ENCODE data around the gene NAT14.

DNA sequence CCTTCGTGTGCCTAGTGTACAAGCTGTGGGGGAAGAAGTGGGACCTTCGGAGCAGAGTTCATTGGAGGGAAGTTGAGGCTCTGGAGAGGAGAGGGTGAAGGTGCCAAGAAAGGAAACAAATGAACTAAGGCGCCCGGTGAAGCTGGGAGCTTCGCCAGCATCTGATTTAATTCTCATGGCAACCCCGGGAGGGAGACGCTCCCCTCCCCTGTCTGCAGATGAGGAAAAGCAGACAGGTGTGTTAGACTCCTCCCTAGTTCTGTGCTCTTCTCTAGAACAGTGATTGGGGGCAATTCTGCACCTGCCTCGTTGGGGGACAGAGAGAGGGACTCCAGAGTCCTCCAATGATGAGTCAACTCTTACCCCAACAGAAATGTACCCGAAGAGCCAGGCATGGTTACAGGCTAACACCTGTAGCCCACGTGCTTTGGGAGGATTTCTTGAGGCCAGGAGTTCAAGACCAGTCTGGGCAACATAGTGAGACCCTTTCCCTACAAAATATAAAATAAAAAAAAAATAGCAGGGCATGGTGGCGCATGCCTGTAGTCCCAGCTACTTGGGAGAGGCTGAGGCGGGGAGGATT is 7.5 kb downstream of the NAT14 start:
- TF ChIP-seq, protein P1, sequence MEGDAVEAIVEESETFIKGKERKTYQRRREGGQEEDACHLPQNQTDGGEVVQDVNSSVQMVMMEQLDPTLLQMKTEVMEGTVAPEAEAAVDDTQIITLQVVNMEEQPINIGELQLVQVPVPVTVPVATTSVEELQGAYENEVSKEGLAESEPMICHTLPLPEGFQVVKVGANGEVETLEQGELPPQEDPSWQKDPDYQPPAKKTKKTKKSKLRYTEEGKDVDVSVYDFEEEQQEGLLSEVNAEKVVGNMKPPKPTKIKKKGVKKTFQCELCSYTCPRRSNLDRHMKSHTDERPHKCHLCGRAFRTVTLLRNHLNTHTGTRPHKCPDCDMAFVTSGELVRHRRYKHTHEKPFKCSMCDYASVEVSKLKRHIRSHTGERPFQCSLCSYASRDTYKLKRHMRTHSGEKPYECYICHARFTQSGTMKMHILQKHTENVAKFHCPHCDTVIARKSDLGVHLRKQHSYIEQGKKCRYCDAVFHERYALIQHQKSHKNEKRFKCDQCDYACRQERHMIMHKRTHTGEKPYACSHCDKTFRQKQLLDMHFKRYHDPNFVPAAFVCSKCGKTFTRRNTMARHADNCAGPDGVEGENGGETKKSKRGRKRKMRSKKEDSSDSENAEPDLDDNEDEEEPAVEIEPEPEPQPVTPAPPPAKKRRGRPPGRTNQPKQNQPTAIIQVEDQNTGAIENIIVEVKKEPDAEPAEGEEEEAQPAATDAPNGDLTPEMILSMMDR (conservative IDR thresholded peaks at IDR 0.05; ENCODE audit: low read length): no peak
- TF ChIP-seq EZH2phosphoT487 (IDR thresholded peaks at IDR 0.05; ENCODE audit: borderline replicate concordance, low read depth, low read length): no peak

Measured in OCI-LY7 (cell line).